AG04450 (cell line): Measurements from ENCODE around the gene SPO11. TPM values are rescaled to one million over a fixed set of nuclear protein-coding genes. Genes with fewer than 3 reads are reported as not detected.

Source experiments
- CTCF ChIA-PET: fragments of 300-600, 350-600 bp; formaldehyde crosslinking; extraction: SDS; loops from one replicate; lab custom pipeline; 2022; ENCODE audit warnings: antibody characterized with exemption, inconsistent platforms; lab: Charles Lee
- POLR2A ChIA-PET: fragments of 350-600 bp; formaldehyde crosslinking; extraction: SDS; loops from one replicate; lab custom pipeline; 2021; ENCODE audit warnings: antibody characterized with exemption, inconsistent platforms; lab: Yijun Ruan, JAX
- DNase-seq: peaks from one replicate; pipeline ENCODE4 v3.0.0-alpha.2; 2011; ENCODE audit warnings: low read depth, low spot score
- H3K27ac ChIP-seq: one replicate; pipeline ENCODE4 v1.5.1; 2012; ENCODE audit warnings: low read depth, low read length, control low read depth
- H3K27me3 ChIP-seq: one replicate; pipeline ENCODE4 v1.6.0; 2012; ENCODE audit warnings: low read length; ENCODE audit not compliant: control insufficient read depth, insufficient read depth
- H3K4me3 ChIP-seq: 2 replicates; pipeline ENCODE4 v1.5.1; 2011; ENCODE audit warnings: mild to moderate bottlenecking, low read depth, low read length, control low read depth
- H3K9me3 ChIP-seq: 2 replicates; pipeline ENCODE4 v1.5.1; 2012; ENCODE audit warnings: low read length; ENCODE audit not compliant: control insufficient read depth, insufficient read depth
- CTCF ChIP-seq: IDR thresholded peaks from 2 replicates; pipeline ENCODE4 v1.5.1; 2011; ENCODE audit warnings: low read depth, low read length, control low read depth, inconsistent platforms
- polyA plus RNA-seq: library from polyadenylated mRNA; depleted of rRNA; stranded (reverse); fragments of >200 nt; gene quantifications from 2 replicates; pipeline ENCODE4 v1.2.3, GENCODE V29; 2011

SPO11 gene
- polyA plus RNA-seq, 1 experiment = not detected

- Histone ChIP-seq H3K4me3 (peak within 1 kb of the TSS; percentile 79), H3K27me3 (no peaks in the 10 kb centered on the region), H3K9me3 (no peaks in the 10 kb centered on the region), H3K27ac (peak within 1 kb of the TSS; percentile 81)
- ChIA-PET POLR2A (interaction anchor here (1.0 kb wide), 1 partner anchor 10 kb away, joined by 3 read pairs; no protein-coding TSS in a partner anchor), CTCF (interaction anchor here (1.0 kb wide), 1 partner anchor 31 kb away, joined by 4 read pairs; no protein-coding TSS in a partner anchor)
- peak; percentile 84 for DNase-seq
- TF ChIP-seq CTCF = no peak
Observed at GRCh38 chr20:57351042-57351783, 21.6 kb downstream of the SPO11 start, which contains the start of gene RAE1. TSS of gene RAE1 (plus strand) at chr20:57351255. CDS start at chr20:57354039, 2,784 bp downstream.

GRCh38 chr20:57352305-57352704, 22.7 kb downstream of the SPO11 start:
- DNase-seq = no peak
- POLR2A ChIA-PET = no interaction called here
- no peak overlapping the region for H3K27ac ChIP-seq
- CTCF ChIA-PET = interaction anchor here (0.5 to 1.0 kb wide), 2 partner anchors 30 to 36 kb away, joined by 4 read pairs; no protein-coding TSS in a partner anchor
- H3K9me3 ChIP-seq = no peaks in the 10 kb centered on the region
- no peaks in the 10 kb centered on the region for H3K27me3 ChIP-seq
- H3K4me3 ChIP-seq = peak overlapping the region; percentile 79
- no peak for TF ChIP-seq CTCF

- CTCF ChIA-PET = no interaction called here
- H3K27me3 ChIP-seq = no peaks in the 10 kb centered on the region
- TF ChIP-seq CTCF = 0 out of 2 replicates have a peak, but pooled peaks have one; percentile 3
- DNase-seq = no peak
- no peak overlapping the region for H3K27ac ChIP-seq
- H3K4me3 ChIP-seq = no peak overlapping the region
- POLR2A ChIA-PET = no interaction called here
- no peaks in the 10 kb centered on the region for H3K9me3 ChIP-seq
Observed at GRCh38 chr20:57353351-57353750, 23.7 kb downstream of the SPO11 start.

- Histone ChIP-seq H3K9me3 (no peaks in the 10 kb centered on the region), H3K27ac (peak overlapping the region; percentile 72), H3K27me3 (no peaks in the 10 kb centered on the region), H3K4me3 (no peak overlapping the region)
- TF ChIP-seq CTCF = no peak
- peak; percentile 47 for DNase-seq
- ChIA-PET CTCF (interaction anchor here (0.7 to 3.5 kb wide), 3 partner anchors 20 to 810 kb away, joined by 3 to 24 read pairs (median 4); no protein-coding TSS in a partner anchor), POLR2A (interaction anchor here (0.8 to 1.4 kb wide), 2 partner anchors 10 to 14 kb away, joined by 3 to 5 read pairs; partner anchors contain the start of gene RAE1)
Observed at GRCh38 chr20:57361517-57361916, 31.9 kb downstream of the SPO11 start.

GRCh38 chr20:57364451-57364850, 34.8 kb downstream of the SPO11 start:
- POLR2A ChIA-PET = no interaction called here
- Histone ChIP-seq H3K9me3 (no peaks in the 10 kb centered on the region), H3K4me3 (no peak overlapping the region), H3K27me3 (no peaks in the 10 kb centered on the region), H3K27ac (no peak overlapping the region)
- TF ChIP-seq CTCF = no peak
- CTCF ChIA-PET = interaction anchor here (1.5 to 3.5 kb wide), 2 partner anchors 17 to 18 kb away, joined by 3 to 24 read pairs; no protein-coding TSS in a partner anchor
- DNase-seq = no peak
